GM23338 (cell line): ENCODE results near the gene THRB. TPM values are rescaled to one million over a fixed set of nuclear protein-coding genes. Genes with fewer than 3 reads are reported as not detected.

Experiments
- ATAC-seq: fragments of 200-7000 bp; cut with Tn5 transposase; 3 replicates; pipeline ENCODE4 v1.9.1; 2020
- DNase-seq: peaks from one replicate; pipeline ENCODE4 v3.0.0-alpha.2; 2015; ENCODE audit warnings: low spot score
- H2AFZ ChIP-seq: fragments of 200-600 bp; sonication (generic); 2 replicates; pipeline ENCODE4 v1.8.0; 2016; ENCODE audit warnings: antibody characterized with exemption, mild to moderate bottlenecking, moderate library complexity
- H3F3A ChIP-seq: fragments of 200-600 bp; sonication (generic); replicated peaks from 2 replicates; pipeline ENCODE4 v1.8.0; 2017; ENCODE audit warnings: antibody characterized with exemption, mixed run types, low read depth
- H3K27ac ChIP-seq: fragments of 200-600 bp; sonication (generic); 2 replicates; pipeline ENCODE4 v1.6.1; 2016; ENCODE audit warnings: low read depth
- H3K27me3 ChIP-seq: fragments of 200-600 bp; sonication (generic); 2 replicates; pipeline ENCODE4 v1.8.0; 2016; ENCODE audit warnings: mild to moderate bottlenecking, mixed run types, moderate library complexity; ENCODE audit not compliant: insufficient read depth
- H3K36me3 ChIP-seq: fragments of 200-600 bp; sonication (generic); 2 replicates; pipeline ENCODE4 v1.8.0; 2016; ENCODE audit warnings: mild to moderate bottlenecking; ENCODE audit not compliant: insufficient read depth
- H3K4me1 ChIP-seq: fragments of 200-600 bp; sonication (generic); 2 replicates; pipeline ENCODE4 v1.8.0; 2016; ENCODE audit warnings: mild to moderate bottlenecking, moderate library complexity; ENCODE audit not compliant: insufficient read depth
- H3K4me2 ChIP-seq: fragments of 200-600 bp; sonication (generic); 2 replicates; pipeline ENCODE4 v1.7.1; 2017; ENCODE audit warnings: mixed run types
- H3K4me3 ChIP-seq: fragments of 200-600 bp; sonication (generic); 2 replicates; pipeline ENCODE4 v1.6.1; 2016; ENCODE audit warnings: mixed run types
- H3K79me2 ChIP-seq: fragments of 200-600 bp; sonication (generic); replicated peaks from 2 replicates; pipeline ENCODE4 v1.8.0; 2017; ENCODE audit warnings: mild to moderate bottlenecking; ENCODE audit not compliant: insufficient read depth
- H3K9me2 ChIP-seq: fragments of 200-600 bp; sonication (generic); 2 replicates; pipeline ENCODE4 v1.8.0; 2017; ENCODE audit not compliant: insufficient read depth
- H4K20me1 ChIP-seq: fragments of 200-600 bp; sonication (generic); replicated peaks from 2 replicates; pipeline ENCODE4 v1.8.0; 2017; ENCODE audit warnings: mild to moderate bottlenecking; ENCODE audit not compliant: insufficient read depth
- H3K27ac Mint-ChIP-seq: 2 replicates; pipeline ENCODE4 v1.8.0; 2020; ENCODE audit warnings: inconsistent platforms, mild to moderate bottlenecking, moderate library complexity, mixed read lengths
- H3K27me3 Mint-ChIP-seq: 3 replicates; pipeline ENCODE4 v1.8.0; 2022; ENCODE audit warnings: low read depth, mild to moderate bottlenecking, moderate library complexity, mixed read lengths, inconsistent platforms; ENCODE audit not compliant: insufficient read depth, poor library complexity
- H3K36me3 Mint-ChIP-seq: 3 replicates; pipeline ENCODE4 v1.8.0; 2021; ENCODE audit warnings: low read depth, mild to moderate bottlenecking, inconsistent platforms, moderate library complexity, mixed read lengths
- H3K4me1 Mint-ChIP-seq: 3 replicates; pipeline ENCODE4 v1.8.0; 2020; ENCODE audit warnings: mild to moderate bottlenecking, inconsistent platforms, mixed read lengths
- H3K4me3 Mint-ChIP-seq: 3 replicates; pipeline ENCODE4 v1.8.0; 2021; ENCODE audit warnings: moderate library complexity, mild to moderate bottlenecking, inconsistent platforms, mixed read lengths
- H3K9me3 Mint-ChIP-seq: 3 replicates; pipeline ENCODE4 v1.8.0; 2020; ENCODE audit warnings: moderate library complexity, mild to moderate bottlenecking, inconsistent platforms, mixed read lengths
- CREB1 ChIP-seq: fragments of 250-450 bp; sonication (Bioruptor Pico); IDR thresholded peaks from 2 replicates; pipeline ENCODE4 v1.5.0; 2020; ENCODE audit warnings: low read depth, mild to moderate bottlenecking, moderate library complexity
- EZH2phosphoT487 ChIP-seq: fragments of 200-600 bp; sonication (generic); IDR thresholded peaks from one replicate; pipeline ENCODE4 v1.8.1; 2018; ENCODE audit warnings: antibody characterized with exemption; ENCODE audit not compliant: unreplicated experiment
- JUNB ChIP-seq: IDR thresholded peaks from one replicate; pipeline ENCODE4 v1.6.1; 2016; ENCODE audit warnings: antibody characterized with exemption; ENCODE audit not compliant: unreplicated experiment
- NANOG ChIP-seq: IDR thresholded peaks from 2 replicates; pipeline ENCODE4 v1.6.1; 2016; ENCODE audit warnings: antibody characterized with exemption, borderline replicate concordance
- POLR2AphosphoS5 ChIP-seq: IDR thresholded peaks from 2 replicates; pipeline ENCODE4 v1.6.1; 2016; ENCODE audit warnings: antibody characterized with exemption, low read depth
- STAT1 ChIP-seq: IDR thresholded peaks from one replicate; pipeline ENCODE4 v1.6.1; 2016; ENCODE audit warnings: antibody characterized with exemption; ENCODE audit not compliant: unreplicated experiment
- polyA plus RNA-seq: library from polyadenylated mRNA; unstranded; fragments of >200 nt; fragmentation: Nextera tagmentation; extraction: Ambion mirVana; gene quantifications from 2 replicates; pipeline ENCODE4 v1.2.1, GENCODE V29; 2016
- total RNA-seq: library from RNA; depleted of rRNA; stranded (reverse); fragments of >200 nt; shearing (Covaris generic); gene quantifications from 2 replicates; pipeline ENCODE4 v1.2.3, GENCODE V29; 2014
- TF ChIP-seq, protein P1 (sequence below): fragments of 250-450 bp; sonication (Bioruptor Pico); IDR thresholded peaks from 2 replicates; pipeline ENCODE4 v1.5.0; 2020; ENCODE audit warnings: mild to moderate bottlenecking, moderate library complexity
- TF ChIP-seq, protein P2 (sequence below), 2 experiments: fragments of 200-600 bp in 1 of 2; sonication (generic) in 1 of 2; conservative IDR thresholded peaks; 2 replicates each; pipeline versions ENCODE4 v1.5.1 to v1.6.1; 2016 to 2017; ENCODE audit warnings: antibody characterized with exemption in 2 of 2, low read depth in 2 of 2, mild to moderate bottlenecking in 2 of 2, moderate library complexity in 1 of 2
- TF ChIP-seq, protein P3 (sequence below): IDR thresholded peaks from 2 replicates; pipeline ENCODE4 v1.6.1; 2016; ENCODE audit warnings: antibody characterized with exemption

The THRB gene
- total and polyA plus RNA-seq, 2 experiments from 2014 or later, result 1.7 to 3.2 TPM

DNA sequence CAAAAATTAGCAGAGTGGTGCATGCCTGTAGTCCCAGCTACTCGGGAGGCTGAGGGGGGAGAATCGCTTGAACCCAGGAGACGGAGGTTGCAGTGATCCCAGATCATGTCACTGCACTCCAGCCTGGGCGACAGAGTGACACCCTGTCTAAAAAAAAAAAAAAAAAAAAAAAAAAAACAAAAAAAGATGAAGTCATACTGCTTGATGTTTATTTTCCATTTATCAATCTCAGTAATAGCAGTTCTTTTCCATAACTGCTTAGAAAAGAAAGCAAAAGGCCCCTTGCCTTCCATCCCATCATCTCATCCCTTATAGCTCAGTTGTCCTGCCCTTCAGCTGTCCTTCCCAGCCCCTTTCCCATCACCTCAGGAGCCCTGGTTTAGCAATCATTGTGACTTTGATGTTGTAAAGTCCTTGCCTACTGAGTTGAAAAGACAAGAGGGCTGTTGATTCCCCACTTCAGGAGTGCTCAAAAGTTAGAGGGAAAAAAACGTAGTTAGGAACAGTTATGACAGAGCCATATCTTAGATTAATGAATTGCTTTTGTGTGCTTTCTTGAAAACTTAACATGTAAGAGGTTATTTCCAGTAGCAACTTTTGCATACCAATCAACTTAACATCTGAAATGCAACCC, 18.0 kb upstream of the THRB start (continued):
- TF ChIP-seq, protein P1, sequence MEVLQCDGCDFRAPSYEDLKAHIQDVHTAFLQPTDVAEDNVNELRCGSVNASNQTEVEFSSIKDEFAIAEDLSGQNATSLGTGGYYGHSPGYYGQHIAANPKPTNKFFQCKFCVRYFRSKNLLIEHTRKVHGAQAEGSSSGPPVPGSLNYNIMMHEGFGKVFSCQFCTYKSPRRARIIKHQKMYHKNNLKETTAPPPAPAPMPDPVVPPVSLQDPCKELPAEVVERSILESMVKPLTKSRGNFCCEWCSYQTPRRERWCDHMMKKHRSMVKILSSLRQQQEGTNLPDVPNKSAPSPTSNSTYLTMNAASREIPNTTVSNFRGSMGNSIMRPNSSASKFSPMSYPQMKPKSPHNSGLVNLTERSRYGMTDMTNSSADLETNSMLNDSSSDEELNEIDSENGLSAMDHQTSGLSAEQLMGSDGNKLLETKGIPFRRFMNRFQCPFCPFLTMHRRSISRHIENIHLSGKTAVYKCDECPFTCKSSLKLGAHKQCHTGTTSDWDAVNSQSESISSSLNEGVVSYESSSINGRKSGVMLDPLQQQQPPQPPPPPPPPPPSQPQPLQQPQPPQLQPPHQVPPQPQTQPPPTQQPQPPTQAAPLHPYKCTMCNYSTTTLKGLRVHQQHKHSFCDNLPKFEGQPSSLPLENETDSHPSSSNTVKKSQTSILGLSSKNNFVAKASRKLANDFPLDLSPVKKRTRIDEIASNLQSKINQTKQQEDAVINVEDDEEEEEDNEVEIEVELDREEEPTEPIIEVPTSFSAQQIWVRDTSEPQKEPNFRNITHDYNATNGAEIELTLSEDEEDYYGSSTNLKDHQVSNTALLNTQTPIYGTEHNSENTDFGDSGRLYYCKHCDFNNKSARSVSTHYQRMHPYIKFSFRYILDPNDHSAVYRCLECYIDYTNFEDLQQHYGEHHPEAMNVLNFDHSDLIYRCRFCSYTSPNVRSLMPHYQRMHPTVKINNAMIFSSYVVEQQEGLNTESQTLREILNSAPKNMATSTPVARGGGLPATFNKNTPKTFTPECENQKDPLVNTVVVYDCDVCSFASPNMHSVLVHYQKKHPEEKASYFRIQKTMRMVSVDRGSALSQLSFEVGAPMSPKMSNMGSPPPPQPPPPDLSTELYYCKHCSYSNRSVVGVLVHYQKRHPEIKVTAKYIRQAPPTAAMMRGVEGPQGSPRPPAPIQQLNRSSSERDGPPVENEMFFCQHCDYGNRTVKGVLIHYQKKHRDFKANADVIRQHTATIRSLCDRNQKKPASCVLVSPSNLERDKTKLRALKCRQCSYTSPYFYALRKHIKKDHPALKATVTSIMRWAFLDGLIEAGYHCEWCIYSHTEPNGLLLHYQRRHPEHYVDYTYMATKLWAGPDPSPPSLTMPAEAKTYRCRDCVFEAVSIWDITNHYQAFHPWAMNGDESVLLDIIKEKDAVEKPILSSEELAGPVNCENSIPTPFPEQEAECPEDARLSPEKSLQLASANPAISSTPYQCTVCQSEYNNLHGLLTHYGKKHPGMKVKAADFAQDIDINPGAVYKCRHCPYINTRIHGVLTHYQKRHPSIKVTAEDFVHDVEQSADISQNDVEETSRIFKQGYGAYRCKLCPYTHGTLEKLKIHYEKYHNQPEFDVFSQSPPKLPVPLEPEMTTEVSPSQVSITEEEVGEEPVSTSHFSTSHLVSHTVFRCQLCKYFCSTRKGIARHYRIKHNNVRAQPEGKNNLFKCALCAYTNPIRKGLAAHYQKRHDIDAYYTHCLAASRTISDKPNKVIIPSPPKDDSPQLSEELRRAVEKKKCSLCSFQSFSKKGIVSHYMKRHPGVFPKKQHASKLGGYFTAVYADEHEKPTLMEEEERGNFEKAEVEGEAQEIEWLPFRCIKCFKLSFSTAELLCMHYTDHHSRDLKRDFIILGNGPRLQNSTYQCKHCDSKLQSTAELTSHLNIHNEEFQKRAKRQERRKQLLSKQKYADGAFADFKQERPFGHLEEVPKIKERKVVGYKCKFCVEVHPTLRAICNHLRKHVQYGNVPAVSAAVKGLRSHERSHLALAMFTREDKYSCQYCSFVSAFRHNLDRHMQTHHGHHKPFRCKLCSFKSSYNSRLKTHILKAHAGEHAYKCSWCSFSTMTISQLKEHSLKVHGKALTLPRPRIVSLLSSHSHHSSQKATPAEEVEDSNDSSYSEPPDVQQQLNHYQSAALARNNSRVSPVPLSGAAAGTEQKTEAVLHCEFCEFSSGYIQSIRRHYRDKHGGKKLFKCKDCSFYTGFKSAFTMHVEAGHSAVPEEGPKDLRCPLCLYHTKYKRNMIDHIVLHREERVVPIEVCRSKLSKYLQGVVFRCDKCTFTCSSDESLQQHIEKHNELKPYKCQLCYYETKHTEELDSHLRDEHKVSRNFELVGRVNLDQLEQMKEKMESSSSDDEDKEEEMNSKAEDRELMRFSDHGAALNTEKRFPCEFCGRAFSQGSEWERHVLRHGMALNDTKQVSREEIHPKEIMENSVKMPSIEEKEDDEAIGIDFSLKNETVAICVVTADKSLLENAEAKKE, result no peak

DNA sequence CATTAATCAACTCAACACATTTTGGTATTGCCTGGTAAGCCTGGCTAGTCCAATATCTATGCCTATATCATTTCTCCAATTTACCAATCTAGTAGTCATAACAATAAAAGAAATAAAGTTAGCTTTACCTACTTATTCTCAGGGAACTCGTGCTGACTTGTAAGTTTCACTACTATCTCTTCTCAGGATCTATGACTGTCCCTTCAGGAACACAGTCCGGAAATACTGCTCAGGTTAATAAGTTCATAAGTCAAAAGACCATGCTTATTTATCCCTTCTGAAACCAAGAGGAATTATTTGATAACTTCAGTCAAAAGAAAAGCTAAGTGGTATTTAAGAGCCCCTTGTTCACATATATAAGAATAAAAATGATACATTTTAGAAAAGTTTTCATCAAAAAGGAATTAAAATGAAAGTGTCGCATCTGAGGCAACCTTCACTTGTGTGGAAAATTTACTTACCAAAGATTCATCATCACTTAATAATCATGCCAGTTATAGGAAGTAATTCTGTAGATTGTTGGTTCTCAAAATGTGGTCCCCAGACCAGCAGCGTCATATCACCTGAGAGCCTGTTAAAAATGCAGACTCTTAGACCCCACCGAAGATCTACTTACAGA, 15.5 kb upstream of the THRB start:
- DNase-seq (no peak), ATAC-seq (no peak)
- Mint-ChIP-seq H3K36me3 (no peaks in the 10 kb centered on the region), H3K4me1 (peaks cover 14% of the 10 kb centered on the region; the same call in 2 of the 3 replicates), H3K27ac (no peak overlapping the region), H3K9me3 (no peaks in the 10 kb centered on the region), H3K4me3 (no peak overlapping the region), H3K27me3 (peaks cover 2% of the 10 kb centered on the region)
- no peak overlapping the region for H3K4me2 ChIP-seq
- H3K79me2 ChIP-seq, result no peaks in the 10 kb centered on the region
- no peaks in the 10 kb centered on the region for H3K36me3 ChIP-seq
- H3K4me1 ChIP-seq, result no peaks in the 10 kb centered on the region
- H3K9me2 ChIP-seq, result no peaks in the 10 kb centered on the region
- H3K4me3 ChIP-seq, result no peak overlapping the region
- H3K27ac ChIP-seq, result no peak overlapping the region
- no peaks in the 10 kb centered on the region for H4K20me1 ChIP-seq
- no peak overlapping the region for H2AFZ ChIP-seq
- no peaks in the 10 kb centered on the region for H3K27me3 ChIP-seq
- H3F3A ChIP-seq, result no peaks in the 10 kb centered on the region
- TF ChIP-seq EZH2phosphoT487, result no peak
- TF ChIP-seq NANOG, result no peak
- TF ChIP-seq STAT1, result no peak
- TF ChIP-seq, protein P2, sequence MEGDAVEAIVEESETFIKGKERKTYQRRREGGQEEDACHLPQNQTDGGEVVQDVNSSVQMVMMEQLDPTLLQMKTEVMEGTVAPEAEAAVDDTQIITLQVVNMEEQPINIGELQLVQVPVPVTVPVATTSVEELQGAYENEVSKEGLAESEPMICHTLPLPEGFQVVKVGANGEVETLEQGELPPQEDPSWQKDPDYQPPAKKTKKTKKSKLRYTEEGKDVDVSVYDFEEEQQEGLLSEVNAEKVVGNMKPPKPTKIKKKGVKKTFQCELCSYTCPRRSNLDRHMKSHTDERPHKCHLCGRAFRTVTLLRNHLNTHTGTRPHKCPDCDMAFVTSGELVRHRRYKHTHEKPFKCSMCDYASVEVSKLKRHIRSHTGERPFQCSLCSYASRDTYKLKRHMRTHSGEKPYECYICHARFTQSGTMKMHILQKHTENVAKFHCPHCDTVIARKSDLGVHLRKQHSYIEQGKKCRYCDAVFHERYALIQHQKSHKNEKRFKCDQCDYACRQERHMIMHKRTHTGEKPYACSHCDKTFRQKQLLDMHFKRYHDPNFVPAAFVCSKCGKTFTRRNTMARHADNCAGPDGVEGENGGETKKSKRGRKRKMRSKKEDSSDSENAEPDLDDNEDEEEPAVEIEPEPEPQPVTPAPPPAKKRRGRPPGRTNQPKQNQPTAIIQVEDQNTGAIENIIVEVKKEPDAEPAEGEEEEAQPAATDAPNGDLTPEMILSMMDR (conservative IDR thresholded peaks at IDR 0.05; ENCODE audit: low read depth in 2 of 2), result no peak
- TF ChIP-seq CREB1 (CRISPR knock-in tag), result no peak
- no peak for TF ChIP-seq POLR2AphosphoS5
- no peak for TF ChIP-seq JUNB
- TF ChIP-seq, protein P3, sequence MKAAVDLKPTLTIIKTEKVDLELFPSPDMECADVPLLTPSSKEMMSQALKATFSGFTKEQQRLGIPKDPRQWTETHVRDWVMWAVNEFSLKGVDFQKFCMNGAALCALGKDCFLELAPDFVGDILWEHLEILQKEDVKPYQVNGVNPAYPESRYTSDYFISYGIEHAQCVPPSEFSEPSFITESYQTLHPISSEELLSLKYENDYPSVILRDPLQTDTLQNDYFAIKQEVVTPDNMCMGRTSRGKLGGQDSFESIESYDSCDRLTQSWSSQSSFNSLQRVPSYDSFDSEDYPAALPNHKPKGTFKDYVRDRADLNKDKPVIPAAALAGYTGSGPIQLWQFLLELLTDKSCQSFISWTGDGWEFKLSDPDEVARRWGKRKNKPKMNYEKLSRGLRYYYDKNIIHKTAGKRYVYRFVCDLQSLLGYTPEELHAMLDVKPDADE, result no peak
